GM20431 (cell line): Measurements from ENCODE around the gene H2AZ1.

Source experiments
- in situ Hi-C: fragments of 300-500 bp; cut with MseI, MboI; formaldehyde crosslinking; loops from one replicate; pipeline ENCODE4 v1.15.0; 2020; ENCODE audit warnings: low sequenced_read_pairs; ENCODE audit not compliant: unreplicated experiment

The H2AZ1 gene

DNA sequence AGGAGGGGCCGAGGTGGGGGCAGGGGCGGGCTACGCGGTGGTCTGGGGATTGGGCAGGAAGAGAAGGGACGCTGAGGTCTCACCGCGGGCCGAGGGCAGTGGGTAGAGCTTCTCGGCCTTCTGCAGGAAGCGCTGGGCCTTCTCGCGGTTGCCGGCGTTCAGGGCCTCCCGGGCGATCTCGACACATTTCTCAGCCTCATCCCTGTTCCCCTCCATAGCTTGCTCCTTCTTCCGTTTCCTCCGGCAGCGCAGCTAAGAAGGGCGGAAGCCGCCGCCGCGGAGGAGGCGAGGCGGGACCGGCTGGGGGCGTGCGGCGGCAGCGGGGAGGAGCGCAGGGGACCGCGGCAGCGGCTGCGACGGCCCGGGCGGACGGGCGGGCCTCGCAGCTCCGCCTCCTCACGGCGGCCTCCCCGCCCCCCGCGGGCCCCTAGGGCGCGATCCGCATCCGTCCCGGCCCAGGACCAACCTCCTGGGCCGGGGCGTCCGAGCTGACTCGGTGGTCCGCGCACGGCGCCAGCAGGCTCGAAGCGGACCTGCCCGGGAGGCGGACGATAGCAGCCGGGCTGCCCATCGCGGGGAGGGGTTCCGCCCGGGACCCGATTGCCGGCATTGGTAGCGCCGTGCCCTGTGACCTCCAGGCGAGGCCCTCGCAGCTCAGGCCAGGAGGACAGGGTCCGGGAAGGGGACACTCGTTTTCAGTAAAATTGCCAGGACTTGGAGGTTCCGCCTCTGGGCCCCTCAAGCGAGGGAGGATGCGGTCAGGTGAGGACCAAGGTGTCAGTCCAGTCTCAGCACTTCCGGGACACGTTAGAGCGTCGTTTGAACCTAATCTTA is 3.5 kb downstream of the H2AZ1 start, which contains the start of gene DNAJB14:
DNAJB14 (minus strand) TSS at position 263 of the 834 bp plus-strand sequence; CDS start at position 216, 47 bp downstream.
- in situ Hi-C loops: no loop called here

GRCh38 chr4:99945718-99946355 is 4.2 kb downstream of the H2AZ1 start:
- in situ Hi-C loops: no loop called here

GRCh38 chr4:99943904-99944437 is 6.1 kb downstream of the H2AZ1 start:
- in situ Hi-C loops: no loop called here

DNA sequence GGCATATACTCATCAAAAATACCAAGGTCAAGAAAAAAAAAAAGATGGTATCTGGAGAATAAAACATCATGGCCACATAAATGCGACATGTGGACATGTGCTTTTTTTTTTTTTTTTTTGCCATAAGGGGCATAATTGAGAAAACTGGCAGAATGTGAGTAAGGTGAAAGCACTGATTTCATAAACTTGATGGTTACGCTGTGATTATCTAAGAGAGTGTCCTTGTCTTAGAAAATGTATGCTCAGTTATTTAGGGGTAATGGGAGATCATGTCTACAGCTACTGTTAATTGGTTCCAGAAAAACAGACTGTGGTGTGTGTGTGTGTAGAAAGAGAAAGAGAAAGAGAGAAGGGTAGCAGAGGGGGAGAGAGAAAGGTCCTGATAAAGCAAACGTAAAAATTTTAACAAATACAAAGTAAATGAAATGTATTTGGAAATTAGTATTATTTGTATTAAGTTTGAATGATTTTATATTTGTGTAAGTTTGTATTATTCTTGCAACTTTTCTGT is 11.8 kb downstream of the H2AZ1 start:
- in situ Hi-C loops: no loop called here

GRCh38 chr4:99934891-99935290 is 15.2 kb downstream of the H2AZ1 start:
- in situ Hi-C loops: no loop called here

DNA sequence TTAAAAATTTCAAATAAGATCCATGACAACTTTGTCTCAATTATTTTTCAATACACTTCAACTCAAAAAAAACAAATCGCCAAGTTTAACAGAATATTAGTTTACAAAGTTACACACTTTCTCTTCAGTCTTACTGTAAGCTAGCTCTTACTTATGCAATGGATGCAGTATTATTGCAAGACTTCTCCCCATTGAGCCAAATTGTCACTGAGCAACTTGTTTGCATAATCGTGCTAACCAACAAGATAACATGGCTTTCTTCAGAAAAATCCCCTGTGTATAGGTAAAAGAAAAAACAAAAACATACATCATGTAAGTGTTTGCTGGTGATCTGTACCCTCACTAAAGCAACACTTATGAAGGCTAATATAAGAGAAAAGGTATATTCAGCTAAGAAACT is 22.5 kb downstream of the H2AZ1 start:
- in situ Hi-C loops: no loop called here

DNA sequence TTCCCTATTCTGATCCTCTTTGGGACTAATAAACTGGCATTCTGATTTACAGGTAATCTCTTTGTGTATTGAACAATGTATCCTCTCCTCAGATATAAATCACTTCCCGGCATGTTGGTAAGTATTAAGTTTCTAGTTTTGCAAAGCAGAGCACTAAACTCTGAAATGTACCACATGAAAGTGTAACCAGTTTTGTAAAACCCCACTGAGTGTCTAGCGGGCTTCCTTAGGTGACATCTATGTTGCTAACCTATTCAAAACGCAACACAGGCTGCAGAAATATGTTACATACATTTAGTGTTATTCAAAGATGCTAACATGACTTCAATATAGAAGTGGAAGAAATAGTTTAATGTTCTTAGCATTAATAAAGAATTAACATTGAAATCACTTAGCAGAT is 28.9 kb downstream of the H2AZ1 start:
- in situ Hi-C loops: no loop called here

- in situ Hi-C loops: no loop called here
Measured at GRCh38 chr4:99918656-99919055, 31.4 kb downstream of the H2AZ1 start.

DNA sequence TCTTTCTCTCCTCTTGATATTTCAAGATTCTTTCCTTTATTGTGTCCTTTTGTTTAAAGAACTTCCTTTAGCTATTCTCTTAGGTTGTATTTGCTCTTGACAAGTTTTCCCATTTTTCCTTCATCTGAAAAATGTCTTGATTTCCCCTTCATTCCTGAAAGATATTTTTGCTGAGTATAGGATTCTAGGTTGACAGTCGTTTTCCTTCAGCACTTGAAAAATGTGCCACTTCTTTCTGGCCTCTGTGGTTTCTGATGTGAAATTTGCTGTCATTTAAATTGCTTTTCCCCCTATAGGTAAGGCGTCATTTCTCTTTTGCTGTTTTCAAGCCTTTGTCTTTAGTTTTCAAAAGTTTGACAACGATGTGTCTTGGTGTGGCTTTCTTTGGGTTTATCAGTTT is 32.5 kb downstream of the H2AZ1 start:
- in situ Hi-C loops: no loop called here

DNA sequence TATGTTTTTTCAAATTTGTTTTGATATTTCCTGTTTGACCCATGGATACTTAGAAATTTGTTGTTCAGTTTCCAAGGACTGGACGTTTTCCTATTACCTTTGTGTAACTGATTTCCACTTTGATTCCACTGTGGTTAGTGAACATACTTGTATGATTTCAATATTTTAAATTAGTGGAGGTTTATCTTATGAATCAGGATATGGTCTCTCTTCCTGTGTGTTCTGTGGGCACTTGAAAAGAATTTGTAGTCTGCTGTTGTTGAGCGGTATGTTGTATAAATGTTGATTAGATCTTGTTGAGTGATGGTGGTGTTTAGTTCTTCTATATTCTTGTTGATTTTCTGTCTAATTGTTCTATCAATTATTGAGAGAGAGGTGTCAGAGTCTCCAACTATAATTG is 34.6 kb downstream of the H2AZ1 start:
- in situ Hi-C loops: no loop called here
